ENCODE results near the gene FANCD2OS. TPM values are rescaled to one million over a fixed set of nuclear protein-coding genes. Genes with fewer than 3 reads are reported as not detected.
"Not testable (repeated sequence)": the region's sequence is repeated elsewhere in the genome, so short reads cannot be mapped to it uniquely, and the experiment has no call there.

The FANCD2OS gene
- total RNA-seq, 2 experiments from 2014 or later = not detected

DNA sequence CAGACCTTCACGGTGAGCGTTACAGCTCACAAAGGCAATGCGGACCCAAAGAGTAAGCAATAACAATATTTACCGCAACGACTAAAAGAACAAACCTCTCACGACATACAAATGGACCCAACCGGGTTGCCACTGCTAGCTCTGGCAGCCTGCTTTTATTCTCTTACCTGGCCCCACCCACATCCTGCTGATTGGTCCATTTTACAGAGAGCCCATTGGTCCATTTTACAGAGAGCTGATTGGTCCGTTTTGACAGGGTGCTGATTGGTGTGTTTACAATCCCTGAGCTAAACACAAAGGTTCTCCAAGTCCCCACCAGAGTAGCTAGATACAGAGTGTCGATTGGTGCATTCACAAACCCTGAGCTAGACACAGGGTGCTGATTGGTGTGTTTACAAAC lies 27.8 kb upstream of the FANCD2OS start:
- H3K27ac Mint-ChIP-seq; H3K36me3 Mint-ChIP-seq (ENCODE audit: low read depth); POLR2A ChIA-PET; H3K9me3 Mint-ChIP-seq; H3K27me3 Mint-ChIP-seq; H3K4me3 Mint-ChIP-seq; DNase-seq: not testable (repeated sequence)
- CTCF ChIA-PET = interaction anchor here (1.2 to 1.6 kb wide), 3 partner anchors 37 to 128 kb away, joined by 3 to 4 read pairs (median 3); no protein-coding TSS in a partner anchor
- H3K4me1 Mint-ChIP-seq = peaks cover 11% of the 10 kb centered on the region

DNA sequence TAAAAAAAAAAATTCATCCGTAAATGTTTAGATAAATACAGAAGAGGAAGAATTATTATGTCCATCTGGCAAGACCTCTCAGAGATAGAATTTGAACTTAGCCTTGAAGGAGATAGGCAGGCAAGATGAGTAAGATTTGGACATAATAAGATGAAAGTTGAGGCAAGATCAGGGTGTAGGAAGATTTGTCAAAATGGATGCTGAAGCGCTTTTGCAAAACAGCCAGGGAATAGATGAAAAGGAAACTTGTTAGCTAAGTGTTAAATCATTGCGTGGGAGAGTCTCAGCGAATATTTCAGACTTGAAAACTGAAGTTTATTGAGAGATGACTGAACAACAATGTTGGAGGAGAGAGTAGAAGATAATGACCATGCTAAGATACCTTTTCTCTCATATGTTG lies 14.7 kb upstream of the FANCD2OS start:
- Mint-ChIP-seq H3K4me1 (peaks cover 36% of the 10 kb centered on the region), H3K4me3 (no peak overlapping the region), H3K27ac (no peak overlapping the region), H3K36me3 (ENCODE audit: low read depth) (peaks cover 56% of the 10 kb centered on the region), H3K9me3 (no peaks in the 10 kb centered on the region), H3K27me3 (no peaks in the 10 kb centered on the region)
- ChIA-PET POLR2A (no interaction called here), CTCF (interaction anchor here (0.6 to 0.8 kb wide), 2 partner anchors 64 to 140 kb away, joined by 3 to 4 read pairs; no protein-coding TSS in a partner anchor)
- DNase-seq = no peak

DNA sequence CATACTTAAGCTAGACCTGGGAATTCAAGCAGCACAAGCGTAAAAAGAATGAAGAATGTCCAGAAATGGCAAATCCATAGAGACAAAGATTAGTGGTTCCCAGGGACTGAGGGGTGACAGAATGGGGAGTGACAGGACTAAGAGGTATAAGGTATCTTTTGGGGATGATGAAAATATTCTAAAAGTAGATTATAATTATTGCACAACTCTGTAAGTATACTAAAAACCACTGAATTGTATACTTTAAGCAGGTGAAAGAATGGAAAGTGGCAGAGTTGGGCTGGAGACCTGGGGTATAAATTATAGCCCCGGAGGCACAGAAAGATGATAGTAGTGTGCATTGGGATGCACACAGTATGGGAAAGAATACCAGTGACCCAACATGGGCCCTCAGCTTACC lies 13.0 kb upstream of the FANCD2OS start:
- H3K9me3 Mint-ChIP-seq = no peaks in the 10 kb centered on the region
- H3K4me3 Mint-ChIP-seq = no peak overlapping the region
- ChIA-PET POLR2A (no interaction called here), CTCF (no interaction called here)
- no peak overlapping the region for H3K27ac Mint-ChIP-seq
- H3K27me3 Mint-ChIP-seq = no peaks in the 10 kb centered on the region
- DNase-seq = no peak
- H3K4me1 Mint-ChIP-seq = peaks cover 47% of the 10 kb centered on the region
- peaks cover 48% of the 10 kb centered on the region for H3K36me3 Mint-ChIP-seq (ENCODE audit: low read depth)

- Mint-ChIP-seq H3K27ac (no peak overlapping the region), H3K9me3 (no peaks in the 10 kb centered on the region), H3K36me3 (ENCODE audit: low read depth) (peaks cover 35% of the 10 kb centered on the region), H3K27me3 (no peaks in the 10 kb centered on the region), H3K4me3 (no peak overlapping the region), H3K4me1 (peaks cover 49% of the 10 kb centered on the region)
- ChIA-PET POLR2A (no interaction called here), CTCF (interaction anchor here (0.8 kb wide), 1 partner anchor 98 kb away, joined by 4 read pairs; no protein-coding TSS in a partner anchor)
- no peak for DNase-seq
Measured at GRCh38 chr3:10119376-10119775, 11.3 kb upstream of the FANCD2OS start.

DNA sequence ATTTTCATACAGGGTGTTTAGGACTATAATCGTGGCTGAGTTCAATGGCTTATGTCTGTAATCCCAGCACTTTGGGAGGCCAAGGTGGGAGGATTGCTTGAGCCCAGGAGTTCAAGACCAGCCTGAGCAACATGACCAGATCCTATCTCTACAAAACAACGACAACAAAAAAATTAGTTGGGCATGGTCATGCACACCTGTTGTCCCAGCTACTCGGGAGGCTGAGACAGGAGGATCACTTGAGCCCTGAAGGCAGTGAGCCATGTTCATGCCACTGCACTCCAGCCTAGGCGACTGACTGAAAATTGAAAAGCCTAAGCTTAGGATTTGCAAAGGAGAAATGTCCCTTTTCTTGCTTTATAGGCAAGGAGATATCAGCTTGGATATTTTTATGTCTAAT lies 8.9 kb upstream of the FANCD2OS start:
- Mint-ChIP-seq H3K4me1 (peaks cover 36% of the 10 kb centered on the region), H3K9me3 (no peaks in the 10 kb centered on the region), H3K4me3 (peak overlapping the region; percentile 99), H3K36me3 (ENCODE audit: low read depth) (peaks cover 25% of the 10 kb centered on the region), H3K27me3 (no peaks in the 10 kb centered on the region), H3K27ac (no peak overlapping the region)
- POLR2A ChIA-PET = interaction anchor here (0.7 kb wide), 1 partner anchor 555 kb away, joined by 4 read pairs; no protein-coding TSS in a partner anchor
- CTCF ChIA-PET = interaction anchor here (0.6 to 1.4 kb wide), 5 partner anchors 10 to 618 kb away, joined by 3 to 6 read pairs (median 3); no protein-coding TSS in a partner anchor
- no peak for DNase-seq

- ChIA-PET CTCF (interaction anchor here (1.2 to 1.4 kb wide), 3 partner anchors 11 to 171 kb away, joined by 3 to 6 read pairs (median 4); no protein-coding TSS in a partner anchor), POLR2A (no interaction called here)
- peaks cover 21% of the 10 kb centered on the region for H3K36me3 Mint-ChIP-seq (ENCODE audit: low read depth)
- H3K27me3 Mint-ChIP-seq = no peaks in the 10 kb centered on the region
- peak overlapping the region; percentile 97 for H3K27ac Mint-ChIP-seq
- DNase-seq = no peak
- peaks cover 34% of the 10 kb centered on the region for H3K4me1 Mint-ChIP-seq
- no peaks in the 10 kb centered on the region for H3K9me3 Mint-ChIP-seq
- peak overlapping the region; percentile 99 for H3K4me3 Mint-ChIP-seq
Measured at GRCh38 chr3:10116138-10116460, 8.0 kb upstream of the FANCD2OS start.

DNA sequence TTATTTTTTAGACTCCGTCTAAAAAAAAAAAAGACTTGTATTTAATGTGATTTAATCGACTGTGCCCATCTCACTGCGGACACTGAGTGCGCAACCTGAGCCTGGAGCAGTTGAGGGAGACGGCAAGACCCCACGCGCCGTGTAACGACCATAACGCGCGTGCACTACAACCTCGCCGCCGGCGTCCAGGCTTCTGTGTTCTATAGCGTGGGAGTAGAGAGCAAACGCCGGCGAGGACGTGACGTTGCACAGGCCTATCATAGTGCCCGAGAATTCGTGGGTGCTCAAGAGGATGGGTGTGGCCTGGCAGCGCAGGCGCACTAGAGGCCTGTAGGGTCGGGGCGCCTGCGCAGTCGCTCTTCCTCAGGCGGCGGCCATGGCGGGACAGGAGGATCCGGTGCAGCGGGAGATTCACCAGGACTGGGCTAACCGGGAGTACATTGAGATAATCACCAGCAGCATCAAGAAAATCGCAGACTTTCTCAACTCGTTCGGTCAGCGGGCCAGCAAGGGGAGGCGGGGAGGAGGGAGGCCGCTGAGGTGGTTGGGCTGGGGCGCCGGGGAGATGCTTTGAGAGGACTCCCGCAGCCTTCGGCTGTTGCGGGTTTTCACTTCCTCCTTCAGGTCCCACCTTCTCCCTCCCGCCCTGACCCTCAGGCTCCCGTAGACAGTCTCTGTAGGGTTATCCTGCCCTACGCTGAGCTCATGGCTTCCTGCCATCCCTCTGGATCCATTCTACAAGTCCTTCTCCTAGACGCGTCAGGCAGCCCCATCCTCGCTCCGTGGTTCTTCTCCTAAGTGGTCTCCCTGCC lies 7.5 kb upstream of the FANCD2OS start, which contains the start of gene BRK1:
Gene BRK1, plus strand, starts transcription at position 350 of the 812 bp plus-strand sequence. Its CDS starts 27 bp downstream, at position 377.
- H3K36me3 Mint-ChIP-seq (ENCODE audit: low read depth) = peaks cover 17% of the 10 kb centered on the region
- H3K27ac Mint-ChIP-seq = peak within 1 kb of the TSS; percentile 97
- H3K4me1 Mint-ChIP-seq = peaks cover 33% of the 10 kb centered on the region
- DNase-seq = peak; percentile 96
- no peaks in the 10 kb centered on the region for H3K9me3 Mint-ChIP-seq
- CTCF ChIA-PET = interaction anchor here (0.8 to 1.4 kb wide), 3 partner anchors 30 to 171 kb away, joined by 3 to 6 read pairs (median 4); no protein-coding TSS in a partner anchor
- peak within 1 kb of the TSS; percentile 99 for H3K4me3 Mint-ChIP-seq
- no peaks in the 10 kb centered on the region for H3K27me3 Mint-ChIP-seq
- POLR2A ChIA-PET = interaction anchor here (0.6 kb wide), 1 partner anchor 133 kb away, joined by 4 read pairs; no protein-coding TSS in a partner anchor

- ChIA-PET CTCF (no interaction called here), POLR2A (no interaction called here)
- no peak for DNase-seq
- H3K4me1 Mint-ChIP-seq = no peaks in the 10 kb centered on the region
- H3K4me3 Mint-ChIP-seq = no peak overlapping the region
- H3K27ac Mint-ChIP-seq = no peak overlapping the region
- no peaks in the 10 kb centered on the region for H3K9me3 Mint-ChIP-seq
- peaks cover 1% of the 10 kb centered on the region for H3K36me3 Mint-ChIP-seq (ENCODE audit: low read depth)
- no peaks in the 10 kb centered on the region for H3K27me3 Mint-ChIP-seq
Measured at GRCh38 chr3:10106919-10107318, 1.1 kb downstream of the FANCD2OS start.

GRCh38 chr3:10099041-10099440 lies 9.0 kb downstream of the FANCD2OS start:
- no peaks in the 10 kb centered on the region for H3K27me3 Mint-ChIP-seq
- CTCF ChIA-PET = no interaction called here
- H3K27ac Mint-ChIP-seq = no peak overlapping the region
- POLR2A ChIA-PET = no interaction called here
- no peaks in the 10 kb centered on the region for H3K4me1 Mint-ChIP-seq
- no peak overlapping the region for H3K4me3 Mint-ChIP-seq
- peaks cover 28% of the 10 kb centered on the region for H3K36me3 Mint-ChIP-seq (ENCODE audit: low read depth)
- no peak for DNase-seq
- no peaks in the 10 kb centered on the region for H3K9me3 Mint-ChIP-seq

GRCh38 chr3:10093678-10094077 lies 14.4 kb downstream of the FANCD2OS start:
- H3K27me3 Mint-ChIP-seq = no peaks in the 10 kb centered on the region
- no peaks in the 10 kb centered on the region for H3K9me3 Mint-ChIP-seq
- no peaks in the 10 kb centered on the region for H3K4me1 Mint-ChIP-seq
- DNase-seq = no peak
- no peak overlapping the region for H3K27ac Mint-ChIP-seq
- CTCF ChIA-PET = no interaction called here
- H3K36me3 Mint-ChIP-seq (ENCODE audit: low read depth) = peaks cover 32% of the 10 kb centered on the region
- H3K4me3 Mint-ChIP-seq = no peak overlapping the region
- POLR2A ChIA-PET = no interaction called here

GRCh38 chr3:10091387-10091786 lies 16.7 kb downstream of the FANCD2OS start:
- H3K4me3 Mint-ChIP-seq, H3K27me3 Mint-ChIP-seq, H3K27ac Mint-ChIP-seq, DNase-seq, H3K4me1 Mint-ChIP-seq, CTCF ChIA-PET, POLR2A ChIA-PET, H3K9me3 Mint-ChIP-seq: not testable (repeated sequence)
- H3K36me3 Mint-ChIP-seq (ENCODE audit: low read depth) = peaks cover 41% of the 10 kb centered on the region

DNA sequence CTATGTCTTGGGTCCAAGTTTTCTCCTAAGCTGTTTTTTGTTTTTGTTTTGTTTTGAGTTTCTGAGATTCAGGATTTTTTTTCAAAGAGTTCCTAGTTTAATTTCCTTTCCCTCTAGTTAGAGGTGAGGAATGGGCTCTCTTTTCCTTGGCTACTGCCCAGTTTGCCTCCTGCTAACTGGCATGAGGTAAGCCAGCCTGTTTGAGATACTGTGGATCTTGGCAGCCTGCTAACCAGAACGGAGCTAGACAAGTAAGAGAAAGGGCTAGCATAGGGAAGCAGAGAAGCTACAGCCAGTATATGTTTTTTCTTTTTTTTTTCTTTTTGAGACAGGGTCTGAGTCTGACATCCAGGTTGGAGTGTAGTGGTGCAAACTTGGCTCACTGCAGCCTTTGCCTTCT lies 17.3 kb downstream of the FANCD2OS start:
- H3K27me3 Mint-ChIP-seq, H3K4me3 Mint-ChIP-seq, DNase-seq, CTCF ChIA-PET, H3K9me3 Mint-ChIP-seq, POLR2A ChIA-PET, H3K27ac Mint-ChIP-seq, H3K4me1 Mint-ChIP-seq: not testable (repeated sequence)
- H3K36me3 Mint-ChIP-seq (ENCODE audit: low read depth) = peaks cover 45% of the 10 kb centered on the region

GRCh38 chr3:10090179-10090578 lies 17.9 kb downstream of the FANCD2OS start:
- no peaks in the 10 kb centered on the region for H3K27me3 Mint-ChIP-seq
- CTCF ChIA-PET = interaction anchor here (1.1 kb wide), 1 partner anchor 191 kb away, joined by 3 read pairs; no protein-coding TSS in a partner anchor
- POLR2A ChIA-PET = no interaction called here
- H3K36me3 Mint-ChIP-seq (ENCODE audit: low read depth) = peaks cover 43% of the 10 kb centered on the region
- H3K9me3 Mint-ChIP-seq = no peaks in the 10 kb centered on the region
- no peak overlapping the region for H3K4me3 Mint-ChIP-seq
- no peak overlapping the region for H3K27ac Mint-ChIP-seq
- DNase-seq = no peak
- no peaks in the 10 kb centered on the region for H3K4me1 Mint-ChIP-seq

All from activated CD4-positive, alpha-beta T cell treated with anti-CD3 and anti-CD28 coated beads, Interleukin-2, amount 10 ng/mL, durations not matched to agents 7 days and 5 days (primary cell).